Mammary epithelial cell (primary cell): ENCODE data around the gene RAP1B.

ENCODE experiments used
- CTCF ChIP-seq, 2 donors: IDR thresholded peaks in 1 of 2; conservative IDR thresholded peaks in 1 of 2; 2 replicates each; pipeline ENCODE4 v1.5.1; 2011 to 2012; ENCODE audit warnings: inconsistent platforms in 2 of 2, low read length in 2 of 2, mild to moderate bottlenecking in 2 of 2, control low read depth in 1 of 2, low read depth in 1 of 2; ENCODE audit not compliant: insufficient read depth in 1 of 2; ENCODE audit errors: extremely low read depth in 1 of 2
- EZH2 ChIP-seq: IDR thresholded peaks from 2 replicates; pipeline ENCODE4 v1.6.1; 2012; ENCODE audit warnings: low read length, inconsistent platforms, borderline replicate concordance

- TF ChIP-seq EZH2: no peak
- no peak for TF ChIP-seq CTCF (conservative IDR thresholded peaks at IDR 0.05 in 1 of 2, IDR thresholded peaks at IDR 0.05 in 1 of 2; ENCODE audit: extremely low read depth in 1 of 2, insufficient read depth in 1 of 2, low read depth in 1 of 2, low read length in 2 of 2)
These were observed 8.8 kb downstream of the RAP1B start for GRCh38 chr12:68619541-68619940.
